B cell (primary cell): ENCODE data around the gene TBXA2R. TPM values are rescaled to one million over a fixed set of nuclear protein-coding genes. Genes with fewer than 3 reads are reported as not detected.

Experiments
- ATAC-seq: fragments of 200-7000 bp; cut with Tn5 transposase; one replicate; pipeline ENCODE4 v1.10.0; 2021; ENCODE audit warnings: low read depth, mild to moderate bottlenecking, moderate number of reproducible peaks, moderate library complexity
- CTCF ChIA-PET: fragments of 350-600 bp; sonication (Branson Sonifier 250); formaldehyde crosslinking; loops from one replicate; lab custom pipeline; 2021; ENCODE audit warnings: antibody characterized with exemption, inconsistent platforms; lab: Charles Lee
- POLR2A ChIA-PET: fragments of 350-600 bp; sonication (Branson Sonifier 250); formaldehyde crosslinking; loops from one replicate; lab custom pipeline; 2021; ENCODE audit warnings: antibody characterized with exemption; lab: Charles Lee
- DNase-seq: peaks from one replicate; pipeline ENCODE4 v3.0.0; 2013
- H2AFZ ChIP-seq: 2 replicates; pipeline ENCODE4 v1.6.1; 2012; ENCODE audit warnings: mild to moderate bottlenecking, low read depth, low read length; ENCODE audit not compliant: insufficient read depth, poor library complexity, severe bottlenecking
- H3K27ac ChIP-seq, 2 donors: 1 replicate in 1 of 2; 2 replicates in 1 of 2; pipeline ENCODE4 v1.5.1; 2012 to 2013; ENCODE audit warnings: low read length in 2 of 2, mild to moderate bottlenecking in 2 of 2, moderate library complexity in 1 of 2
- H3K27me3 ChIP-seq, 4 experiments: fragments of 200-600 bp in 1 of 4; sonication (generic) in 1 of 4; replicated peaks in 1 of 4; 1 replicate in 2 of 4; 2 replicates in 2 of 4; pipeline versions ENCODE4 v1.6.1 to v1.7.0; 2013 to 2016; ENCODE audit warnings: low read length in 3 of 4, mild to moderate bottlenecking in 2 of 4, mixed read lengths in 1 of 4, moderate library complexity in 1 of 4; ENCODE audit not compliant: insufficient read depth in 4 of 4, control insufficient read depth in 3 of 4; ENCODE audit errors: control extremely low read depth in 1 of 4
- H3K36me3 ChIP-seq, 2 experiments: replicated peaks in 1 of 2; 1 replicate in 1 of 2; 2 replicates in 1 of 2; pipeline versions ENCODE4 v1.6.1 to v1.7.1; 2013; ENCODE audit warnings: low read length in 1 of 2; ENCODE audit not compliant: insufficient read depth in 2 of 2, control insufficient read depth in 1 of 2; ENCODE audit errors: control extremely low read depth in 1 of 2, extremely low read depth in 1 of 2
- H3K4me1 ChIP-seq, 2 donors: fragments of 200-600 bp in 1 of 2; sonication (generic) in 1 of 2; 1 replicate in 1 of 2; 2 replicates in 1 of 2; pipeline versions ENCODE4 v1.5.1 to v1.6.1; 2013 to 2017; ENCODE audit warnings: low read length in 2 of 2; ENCODE audit not compliant: control insufficient read depth in 2 of 2, insufficient read depth in 2 of 2
- H3K4me2 ChIP-seq: replicated peaks from 2 replicates; pipeline ENCODE3; 2012; ENCODE audit warnings: mild to moderate bottlenecking, low read depth, low read length; ENCODE audit not compliant: poor library complexity, severe bottlenecking
- H3K4me3 ChIP-seq, 5 experiments: fragments of 200-600 bp in 1 of 5; sonication (generic) in 1 of 5; 1 replicate in 3 of 5; 2 replicates in 2 of 5; pipeline versions ENCODE4 v1.5.1 to v1.7.0; 2011 to 2016; ENCODE audit warnings: low read length in 4 of 5, mild to moderate bottlenecking in 4 of 5, low read depth in 2 of 5, control low read depth in 1 of 5, moderate library complexity in 1 of 5; ENCODE audit not compliant: insufficient read depth in 1 of 5; ENCODE audit errors: control extremely low read depth in 1 of 5, extremely low read depth in 1 of 5
- H3K79me2 ChIP-seq: fragments of 200-600 bp; sonication (generic); one replicate; pipeline ENCODE4 v1.6.0; 2016; ENCODE audit warnings: low read length; ENCODE audit not compliant: control insufficient read depth, insufficient read depth
- H3K9ac ChIP-seq: fragments of 200-600 bp; sonication (generic); 2 replicates; pipeline ENCODE4 v1.6.1; 2017; ENCODE audit warnings: mild to moderate bottlenecking, low read length, moderate library complexity
- H3K9me3 ChIP-seq, 3 donors: one replicate each; pipeline versions ENCODE4 v1.6.1 to v1.7.1; 2013; ENCODE audit warnings: low read length in 2 of 3; ENCODE audit not compliant: control insufficient read depth in 2 of 3, insufficient read depth in 1 of 3; ENCODE audit errors: control extremely low read depth in 1 of 3
- H4K20me1 ChIP-seq: 2 replicates; pipeline ENCODE4 v1.6.0; 2012; ENCODE audit warnings: mild to moderate bottlenecking, low read length; ENCODE audit not compliant: insufficient read depth, control insufficient read depth, poor library complexity, severe bottlenecking
- H3K27ac Mint-ChIP-seq: one replicate; pipeline ENCODE4 v1.8.0; 2021; ENCODE audit warnings: mixed read lengths
- H3K27me3 Mint-ChIP-seq: one replicate; pipeline ENCODE4 v1.8.0; 2021; ENCODE audit warnings: mixed read lengths
- H3K4me1 Mint-ChIP-seq: one replicate; pipeline ENCODE4 v1.8.0; 2021; ENCODE audit warnings: mixed read lengths
- H3K4me3 Mint-ChIP-seq: one replicate; pipeline ENCODE4 v1.8.0; 2021; ENCODE audit warnings: mixed read lengths
- H3K9me3 Mint-ChIP-seq: one replicate; pipeline ENCODE4 v1.8.0; 2022; ENCODE audit warnings: mixed read lengths; ENCODE audit not compliant: insufficient read depth
- EZH2 ChIP-seq: IDR thresholded peaks from 2 replicates; pipeline ENCODE4 v1.6.1; 2012; ENCODE audit warnings: borderline replicate concordance, low read depth, mild to moderate bottlenecking, moderate library complexity, low read length; ENCODE audit not compliant: insufficient read depth, poor library complexity, severe bottlenecking
- WGBS: methylation state at CpG from one replicate; pipeline ENCODE4 v1.1.5; 2013; ENCODE audit warnings: missing lambda C conversion rate; ENCODE audit not compliant: insufficient coverage; 5-methylcytosine and 5-hydroxymethylcytosine counted together
- intact Hi-C: fragments of 100-400 bp; cut with micrococcal nuclease; formaldehyde crosslinking; loops from one replicate; pipeline ENCODE4 v1.10.0; 2022
- polyA plus RNA-seq: library from polyadenylated mRNA; depleted of rRNA; stranded (reverse); fragments of >200 nt; gene quantifications from 2 replicates; pipeline ENCODE4 v1.2.3, GENCODE V29; 2012
- total RNA-seq, 2 donors: library from RNA; stranded (reverse); fragments of 120-200 nt in 1 of 2; gene quantifications; 1 replicate in 1 of 2; 2 replicates in 1 of 2; pipeline versions ENCODE4 v1.2.3 to v1.2.4, GENCODE V29; 2013 to 2022
- TF ChIP-seq, protein P1 (sequence below): fragments of 200-600 bp; IDR thresholded peaks from one replicate; pipeline ENCODE4 v1.8.0; 2022; ENCODE audit warnings: antibody characterized with exemption, mild to moderate bottlenecking

TBXA2R gene
- total and polyA plus RNA-seq, 2 donors (not counting 1 experiment from before 2014, with no cell fraction given), result 3.9 to 7.9 TPM

DNA sequence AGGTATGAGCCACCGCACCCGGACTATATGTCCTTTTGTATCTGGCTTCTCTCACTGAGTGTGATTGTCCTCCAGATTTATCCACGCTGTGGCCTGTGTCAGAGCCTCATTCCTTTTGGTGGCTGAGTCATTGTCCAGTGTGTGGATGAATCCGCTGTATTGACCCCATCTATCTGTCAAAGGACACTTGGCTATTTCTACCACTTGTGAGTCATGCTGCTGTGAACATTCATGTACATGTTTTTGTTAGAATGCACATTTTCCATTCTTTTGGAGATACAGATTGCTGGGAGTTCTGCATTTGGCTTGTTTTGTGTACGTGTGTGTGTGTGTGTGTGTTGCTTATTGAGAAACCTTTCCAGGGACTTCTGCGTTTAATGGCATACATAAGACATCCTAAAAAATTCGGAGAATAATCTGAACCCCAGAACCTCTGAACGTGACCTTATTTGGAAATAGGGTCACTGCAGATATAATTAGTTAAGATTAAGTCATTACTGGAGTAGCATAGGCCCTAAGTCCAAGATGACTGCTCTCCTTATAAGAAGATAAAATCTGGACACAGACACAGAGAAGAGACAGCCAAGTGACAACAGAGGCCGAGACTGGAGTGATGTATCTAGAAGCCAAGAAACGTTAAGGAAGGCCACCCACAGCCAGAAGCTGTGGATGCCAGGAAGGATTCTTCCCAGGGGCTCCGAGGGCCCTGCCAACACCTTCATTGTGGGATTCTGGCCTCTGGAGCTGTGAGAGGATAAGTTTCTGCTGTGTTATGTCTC lies 26.3 kb downstream of the TBXA2R start:
- 87% methylated on average over 8 of the region's 11 CpGs for WGBS
- Histone ChIP-seq H3K79me2 (no peaks in the 10 kb centered on the region), H3K27me3 (peaks cover 0 to 5% (median 2%) of the 10 kb centered on the region in 4 experiments), H3K4me2 (no peak overlapping the region), H3K4me3 (no peak overlapping the region), H3K9ac (no peak overlapping the region), H2AFZ (no peak overlapping the region), H3K27ac (no peak overlapping the region), H3K4me1 (peaks cover 3% of the 10 kb centered on the region in 2 donors), H4K20me1 (no peaks in the 10 kb centered on the region), H3K9me3 (no peaks in the 10 kb centered on the region), H3K36me3 (no peaks in the 10 kb centered on the region)
- Mint-ChIP-seq H3K27me3 (no peaks in the 10 kb centered on the region), H3K9me3 (no peaks in the 10 kb centered on the region), H3K4me1 (peaks cover under 1% of the 10 kb centered on the region), H3K4me3 (no peak overlapping the region), H3K27ac (no peak overlapping the region)
- CTCF ChIA-PET, result interaction anchor here (1.6 to 2.3 kb wide), 2 partner anchors 11 to 39 kb away, joined by 4 to 9 read pairs; no protein-coding TSS in a partner anchor
- intact Hi-C loops, result no loop called here
- POLR2A ChIA-PET, result no interaction called here
- ATAC-seq, result no peak
- TF ChIP-seq, protein P1, sequence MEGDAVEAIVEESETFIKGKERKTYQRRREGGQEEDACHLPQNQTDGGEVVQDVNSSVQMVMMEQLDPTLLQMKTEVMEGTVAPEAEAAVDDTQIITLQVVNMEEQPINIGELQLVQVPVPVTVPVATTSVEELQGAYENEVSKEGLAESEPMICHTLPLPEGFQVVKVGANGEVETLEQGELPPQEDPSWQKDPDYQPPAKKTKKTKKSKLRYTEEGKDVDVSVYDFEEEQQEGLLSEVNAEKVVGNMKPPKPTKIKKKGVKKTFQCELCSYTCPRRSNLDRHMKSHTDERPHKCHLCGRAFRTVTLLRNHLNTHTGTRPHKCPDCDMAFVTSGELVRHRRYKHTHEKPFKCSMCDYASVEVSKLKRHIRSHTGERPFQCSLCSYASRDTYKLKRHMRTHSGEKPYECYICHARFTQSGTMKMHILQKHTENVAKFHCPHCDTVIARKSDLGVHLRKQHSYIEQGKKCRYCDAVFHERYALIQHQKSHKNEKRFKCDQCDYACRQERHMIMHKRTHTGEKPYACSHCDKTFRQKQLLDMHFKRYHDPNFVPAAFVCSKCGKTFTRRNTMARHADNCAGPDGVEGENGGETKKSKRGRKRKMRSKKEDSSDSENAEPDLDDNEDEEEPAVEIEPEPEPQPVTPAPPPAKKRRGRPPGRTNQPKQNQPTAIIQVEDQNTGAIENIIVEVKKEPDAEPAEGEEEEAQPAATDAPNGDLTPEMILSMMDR, result no peak
- no peak for TF ChIP-seq EZH2
- no peak for DNase-seq

DNA sequence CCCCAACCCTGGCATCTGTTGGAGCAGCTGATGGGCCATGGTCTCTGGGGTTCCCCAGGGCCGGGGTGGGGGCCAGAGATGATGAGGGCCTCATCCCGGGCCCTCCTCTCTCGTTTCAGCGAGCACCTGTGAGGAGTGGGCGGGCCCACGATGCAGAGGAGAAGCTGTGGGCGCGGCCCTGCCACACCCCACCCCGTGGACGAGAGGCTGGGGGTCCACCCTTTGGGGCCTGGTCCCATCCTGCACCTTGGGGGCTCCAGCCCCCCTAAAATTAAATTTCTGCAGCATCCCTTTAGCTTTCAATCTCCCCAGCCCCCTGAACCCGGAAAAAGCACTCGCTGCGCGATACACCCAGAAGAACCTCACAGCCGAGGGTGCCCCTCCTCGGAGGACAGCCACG lies 28.3 kb downstream of the TBXA2R start:
- H3K36me3 ChIP-seq, result no peaks in the 10 kb centered on the region
- peaks cover 5% of the 10 kb centered on the region for H3K4me1 Mint-ChIP-seq
- peaks cover 6% of the 10 kb centered on the region in 2 donors for H3K4me1 ChIP-seq
- H3K79me2 ChIP-seq, result no peaks in the 10 kb centered on the region
- H3K4me3 ChIP-seq, result no peak overlapping the region
- H3K27me3 Mint-ChIP-seq, result no peaks in the 10 kb centered on the region
- H3K9me3 Mint-ChIP-seq, result no peaks in the 10 kb centered on the region
- no peak for ATAC-seq
- intact Hi-C loops, result no loop called here
- no peak overlapping the region for H2AFZ ChIP-seq
- H3K9ac ChIP-seq, result no peak overlapping the region
- ChIA-PET POLR2A (no interaction called here), CTCF (no interaction called here)
- no peak overlapping the region for H3K4me2 ChIP-seq
- no peaks in the 10 kb centered on the region for H3K27me3 ChIP-seq
- DNase-seq, result no peak
- H3K27ac Mint-ChIP-seq, result no peak overlapping the region
- peaks cover 0 to 12% (median 0%) of the 10 kb centered on the region in 3 donors for H3K9me3 ChIP-seq
- H3K4me3 Mint-ChIP-seq, result no peak overlapping the region
- H4K20me1 ChIP-seq, result peaks cover 5% of the 10 kb centered on the region
- TF ChIP-seq, protein P1, result no peak
- no peak for TF ChIP-seq EZH2
- 91% methylated on average over 15 of the region's 17 CpGs for WGBS
- H3K27ac ChIP-seq, result no peak overlapping the region
